Erythroblast (primary cell): ENCODE data around the gene TMEM178A.
A peak's percentile ranks its signal among the peaks of the same experiment; 100 is the strongest.

Experiments used
- DNase-seq, 2 experiments: peaks; one replicate each; lab custom pipeline; 2025; lab: John Stamatoyannopoulos, UW
- GATA1 ChIP-seq: IDR thresholded peaks from 2 replicates; pipeline ENCODE4 v1.6.1; 2011; ENCODE audit warnings: low read depth, mild to moderate bottlenecking, control low read depth, low read length, moderate library complexity
- POLR2A ChIP-seq: IDR thresholded peaks from 2 replicates; pipeline ENCODE4 v1.6.1; 2011; ENCODE audit warnings: mild to moderate bottlenecking, low read length

TMEM178A gene

DNA sequence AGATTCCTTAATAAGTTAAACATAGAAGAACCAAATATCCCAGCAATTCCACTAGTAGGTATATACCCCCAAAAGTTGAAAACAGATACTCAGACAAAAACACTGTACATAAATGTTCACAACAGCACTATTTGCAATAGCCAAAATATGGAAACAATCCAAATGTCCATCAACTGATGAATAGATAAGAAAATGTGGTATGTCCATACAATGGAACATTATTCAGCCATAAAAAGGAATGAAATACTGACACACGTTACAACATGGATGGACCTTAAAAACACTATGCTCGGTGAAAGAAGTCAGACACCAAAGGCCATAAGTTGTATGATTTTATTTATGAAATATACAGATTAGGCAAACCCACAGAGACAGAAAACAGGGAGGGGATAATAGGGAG lies 12.5 kb downstream of the TMEM178A start:
- no peak for TF ChIP-seq POLR2A
- no peak for TF ChIP-seq GATA1
- no peak for DNase-seq

DNA sequence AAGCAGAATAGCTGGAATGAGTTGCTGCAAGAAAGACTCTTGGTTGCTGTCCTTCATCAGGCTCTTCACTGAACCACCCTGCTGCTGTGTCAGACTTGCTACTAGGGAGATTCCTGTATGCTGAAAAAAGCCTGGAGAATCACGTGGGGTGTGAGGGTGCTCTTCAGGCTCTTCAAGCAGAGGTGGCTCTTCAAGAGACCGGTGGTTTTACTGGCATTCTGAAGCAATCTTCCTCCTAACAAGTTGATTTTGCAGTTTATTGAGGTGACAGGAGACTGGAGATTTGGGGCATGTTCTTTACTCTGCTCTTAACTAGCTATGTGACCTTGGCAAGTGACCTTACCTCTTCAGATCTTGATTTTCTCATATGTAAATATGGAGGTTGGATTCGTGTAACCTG lies 14.1 kb downstream of the TMEM178A start:
- no peak for DNase-seq
- TF ChIP-seq GATA1 (no peak), POLR2A (no peak)

GRCh38 chr2:39682066-39682692 lies 16.5 kb downstream of the TMEM178A start:
- DNase-seq: no peak

DNA sequence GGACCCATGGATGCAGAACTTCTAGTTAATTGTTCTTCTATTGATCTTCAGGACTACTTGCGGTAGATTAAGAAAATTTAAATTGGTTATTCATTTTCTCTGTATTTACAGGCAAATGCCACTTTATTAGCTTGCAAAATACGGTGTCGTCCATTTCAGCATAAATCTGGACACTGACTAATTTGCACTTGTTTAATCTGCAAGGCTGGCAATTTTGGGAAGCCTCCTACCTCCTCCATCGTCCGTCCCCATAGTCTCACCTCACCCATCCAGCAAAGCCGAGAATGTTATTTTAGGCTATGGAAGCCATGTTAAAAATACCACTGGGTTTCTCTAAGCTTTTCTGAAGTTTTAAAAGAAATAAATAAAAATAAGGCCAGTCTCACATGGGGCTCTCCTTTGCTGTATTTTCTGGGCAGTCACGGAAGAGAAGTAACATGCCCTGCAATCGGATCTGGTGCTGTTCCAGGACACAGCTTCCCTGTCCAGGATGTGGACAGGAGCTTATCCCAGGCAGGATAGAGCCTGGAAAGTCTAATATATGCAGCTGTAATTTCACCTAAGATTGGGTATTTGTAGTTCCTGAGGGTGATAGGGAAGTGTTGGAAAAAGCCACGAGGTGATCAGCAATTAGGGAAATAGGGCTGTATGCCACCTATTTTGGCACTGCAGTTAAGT lies 17.4 kb downstream of the TMEM178A start:
- TF ChIP-seq POLR2A: no peak
- no peak for TF ChIP-seq GATA1
- no peak for DNase-seq

More at GRCh38 chr2:39682066-39682692, 16.5 kb downstream of the TMEM178A start:
- TF ChIP-seq GATA1: no peak
- no peak for TF ChIP-seq POLR2A

DNA sequence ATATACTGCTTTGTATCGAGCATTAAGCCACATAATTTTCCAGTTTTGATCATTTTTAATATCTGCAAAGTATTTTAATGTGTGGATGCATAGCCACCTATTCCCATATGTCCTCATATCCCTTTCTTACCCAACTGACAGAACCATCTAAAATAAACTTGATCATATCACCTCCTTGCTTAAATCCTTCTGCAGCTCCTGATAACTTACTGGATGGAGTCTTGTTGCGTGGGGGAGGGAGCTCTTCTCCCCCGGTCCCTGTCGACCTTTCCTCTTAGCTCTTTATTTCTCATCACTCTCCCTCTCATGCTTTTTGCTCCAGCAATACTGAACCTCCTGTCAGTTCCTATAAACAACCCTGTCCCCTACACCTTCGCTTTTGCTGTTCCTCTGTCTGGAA lies 18.7 kb downstream of the TMEM178A start:
- TF ChIP-seq POLR2A: no peak
- TF ChIP-seq GATA1: no peak
- DNase-seq: no peak

- no peak for TF ChIP-seq POLR2A
- no peak for TF ChIP-seq GATA1
- no peak for DNase-seq
Observed at GRCh38 chr2:39685126-39685525, 19.4 kb downstream of the TMEM178A start.

DNA sequence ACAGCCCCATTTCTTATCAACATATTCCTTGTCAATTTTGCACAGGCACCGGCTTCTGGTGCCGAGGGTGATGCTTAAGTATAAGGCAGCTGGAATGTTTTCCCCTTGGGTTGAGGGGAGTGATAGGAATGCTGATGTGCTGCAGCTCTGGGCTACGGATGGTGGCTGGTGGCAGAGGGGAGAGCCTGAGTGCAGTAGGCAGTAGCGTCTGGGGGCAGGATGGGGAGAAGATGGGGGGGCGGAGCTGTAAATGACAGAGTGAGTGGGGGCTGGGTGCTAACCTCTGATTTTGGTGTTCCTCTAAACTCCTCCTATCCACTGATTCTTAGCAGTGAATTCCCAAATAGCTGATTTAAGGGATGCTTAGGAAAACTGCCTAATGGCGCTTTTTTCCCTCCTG lies 20.7 kb downstream of the TMEM178A start:
- no peak for DNase-seq
- TF ChIP-seq POLR2A (no peak), GATA1 (no peak)

DNA sequence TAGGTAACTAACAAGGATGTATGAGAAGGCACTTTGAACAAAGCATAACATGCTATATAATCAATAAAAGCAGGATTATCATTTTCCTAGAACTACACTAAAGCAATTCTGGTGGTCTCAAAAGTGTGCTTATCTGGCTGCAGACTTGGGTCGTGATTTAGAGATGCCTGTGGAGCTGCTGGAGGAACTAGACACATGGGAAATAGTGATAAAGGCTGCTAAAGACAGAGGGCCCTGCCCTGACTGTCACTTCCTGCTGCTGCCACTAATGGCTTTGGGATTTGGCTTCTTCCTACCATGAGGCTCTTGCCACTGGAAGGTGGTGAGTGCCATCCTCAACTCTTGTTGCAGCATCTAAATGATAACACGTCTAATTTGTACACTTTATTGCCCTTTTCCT lies 22.5 kb downstream of the TMEM178A start:
- TF ChIP-seq GATA1: no peak
- no peak for TF ChIP-seq POLR2A

GRCh38 chr2:39689272-39689841 lies 23.6 kb downstream of the TMEM178A start:
- DNase-seq: no peak
- TF ChIP-seq POLR2A: no peak
- TF ChIP-seq GATA1: no peak

More for the DNA sequence above, 22.5 kb downstream of the TMEM178A start:
- peak in 1 of 2 experiments; percentile 12 for DNase-seq

- TF ChIP-seq POLR2A (no peak), GATA1 (no peak)
- DNase-seq: no peak
Observed at GRCh38 chr2:39689876-39690275, 24.2 kb downstream of the TMEM178A start.

DNA sequence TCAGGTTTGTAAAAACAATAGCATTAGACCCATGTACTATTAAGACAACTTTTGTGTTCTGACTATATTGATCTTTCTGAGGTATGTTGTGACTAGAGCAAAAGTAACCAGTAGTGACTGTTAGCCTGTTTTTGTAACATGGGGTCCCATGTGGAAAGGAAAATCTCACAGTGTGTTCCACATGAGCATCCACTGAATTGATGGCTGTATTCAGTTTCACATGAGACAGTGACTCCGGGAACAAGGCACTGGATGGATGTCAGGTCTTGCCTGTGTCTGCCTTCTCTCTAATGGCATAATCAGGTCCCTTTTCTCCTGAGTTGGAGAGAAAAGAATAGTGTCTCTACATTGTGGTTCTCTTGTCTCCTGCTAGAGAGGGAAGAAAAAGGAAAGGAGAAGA lies 27.5 kb downstream of the TMEM178A start:
- TF ChIP-seq GATA1: no peak
- no peak for TF ChIP-seq POLR2A

DNA sequence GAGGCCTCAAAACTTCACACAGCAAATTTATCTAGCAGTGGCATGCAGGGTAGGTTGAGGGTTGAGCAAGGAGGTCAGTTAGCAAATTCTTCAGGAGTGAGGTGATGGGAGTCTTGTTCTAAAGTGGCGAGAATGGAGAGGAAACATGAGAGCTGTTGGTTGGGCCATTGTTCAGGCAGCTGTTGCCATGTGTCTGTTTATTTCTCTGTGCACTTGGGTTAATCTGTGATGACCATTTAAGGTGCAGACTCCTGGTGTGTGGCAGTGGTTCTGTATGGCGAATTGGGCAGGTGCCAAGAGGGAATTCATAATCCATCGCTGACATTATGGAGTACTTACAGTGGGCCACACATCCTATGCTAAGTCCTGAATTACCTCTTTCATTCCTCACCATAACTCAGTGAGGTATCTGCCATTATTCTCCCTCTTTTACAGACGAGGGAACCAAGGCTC lies 30.4 kb downstream of the TMEM178A start:
- TF ChIP-seq GATA1: no peak
- TF ChIP-seq POLR2A: no peak
- no peak for DNase-seq

More for the DNA sequence above, 27.5 kb downstream of the TMEM178A start:
- no peak for DNase-seq

GRCh38 chr2:39696838-39697237 lies 31.1 kb downstream of the TMEM178A start:
- no peak for DNase-seq

DNA sequence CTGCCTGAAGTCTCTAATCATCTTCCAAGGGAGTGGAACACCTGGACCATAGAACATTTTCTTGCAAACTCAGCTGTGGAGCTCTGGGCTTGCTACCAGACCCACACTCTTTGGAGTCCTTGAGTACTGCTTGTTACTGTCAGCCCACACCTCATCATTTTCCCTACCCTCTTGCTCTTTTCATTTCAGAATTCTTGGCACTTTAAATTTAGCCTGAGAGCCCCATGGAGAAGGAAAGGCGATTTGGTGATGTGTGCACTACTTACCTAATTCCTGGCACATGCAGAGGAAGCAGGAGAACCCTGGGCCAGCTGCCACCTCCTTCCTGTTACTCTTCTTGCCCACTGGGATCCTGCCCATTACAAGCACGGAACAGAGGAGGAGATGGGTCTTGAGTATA lies 31.7 kb downstream of the TMEM178A start:
- TF ChIP-seq POLR2A: no peak
- no peak for TF ChIP-seq GATA1
- DNase-seq: no peak

More at GRCh38 chr2:39696838-39697237, 31.1 kb downstream of the TMEM178A start:
- TF ChIP-seq GATA1 (no peak), POLR2A (no peak)
